SK-N-SH treated with all-trans-retinoic acid at 6 μM for 48 hours (cell line): ENCODE measurements around the gene PCDHA6.

Experiments used
- CSDC2 ChIP-seq: fragments of 250-450 bp; sonication (Bioruptor Pico); IDR thresholded peaks from 2 replicates; pipeline ENCODE4 v1.5.0; 2020; ENCODE audit warnings: mild to moderate bottlenecking, moderate library complexity
- TF ChIP-seq, protein P1 (sequence below): fragments of 250-450 bp; sonication (Bioruptor Pico); IDR thresholded peaks from 2 replicates; pipeline ENCODE4 v1.8.0; 2021; ENCODE audit warnings: low read depth, mild to moderate bottlenecking, moderate library complexity, borderline replicate concordance
- TF ChIP-seq, protein P2 (sequence below): fragments of 250-450 bp; sonication (Bioruptor Pico); IDR thresholded peaks from 2 replicates; pipeline ENCODE4 v1.5.0; 2020; ENCODE audit warnings: mild to moderate bottlenecking, moderate library complexity
- TF ChIP-seq, protein P3 (sequence below): fragments of 250-450 bp; sonication (Bioruptor Pico); IDR thresholded peaks from 2 replicates; pipeline ENCODE4 v1.8.0; 2020; ENCODE audit warnings: mild to moderate bottlenecking, moderate library complexity, borderline replicate concordance

DNA sequence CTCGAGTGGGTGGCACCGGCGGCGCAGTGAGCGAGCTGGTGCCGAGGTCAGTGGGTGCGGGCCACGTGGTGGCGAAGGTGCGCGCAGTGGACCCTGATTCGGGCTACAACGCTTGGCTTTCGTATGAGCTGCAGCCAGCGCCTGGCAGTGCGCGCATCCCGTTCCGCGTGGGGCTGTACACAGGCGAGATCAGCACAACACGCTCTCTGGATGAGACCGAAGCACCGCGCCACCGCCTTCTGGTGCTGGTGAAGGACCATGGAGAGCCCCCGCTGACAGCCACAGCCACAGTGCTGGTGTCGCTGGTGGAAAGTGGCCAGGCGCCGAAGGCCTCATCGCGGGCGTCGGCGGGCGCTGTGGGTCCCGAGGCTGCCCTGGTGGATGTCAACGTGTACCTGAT, 4.3 kb upstream of the PCDHA6 start:
- TF ChIP-seq, protein P1, sequence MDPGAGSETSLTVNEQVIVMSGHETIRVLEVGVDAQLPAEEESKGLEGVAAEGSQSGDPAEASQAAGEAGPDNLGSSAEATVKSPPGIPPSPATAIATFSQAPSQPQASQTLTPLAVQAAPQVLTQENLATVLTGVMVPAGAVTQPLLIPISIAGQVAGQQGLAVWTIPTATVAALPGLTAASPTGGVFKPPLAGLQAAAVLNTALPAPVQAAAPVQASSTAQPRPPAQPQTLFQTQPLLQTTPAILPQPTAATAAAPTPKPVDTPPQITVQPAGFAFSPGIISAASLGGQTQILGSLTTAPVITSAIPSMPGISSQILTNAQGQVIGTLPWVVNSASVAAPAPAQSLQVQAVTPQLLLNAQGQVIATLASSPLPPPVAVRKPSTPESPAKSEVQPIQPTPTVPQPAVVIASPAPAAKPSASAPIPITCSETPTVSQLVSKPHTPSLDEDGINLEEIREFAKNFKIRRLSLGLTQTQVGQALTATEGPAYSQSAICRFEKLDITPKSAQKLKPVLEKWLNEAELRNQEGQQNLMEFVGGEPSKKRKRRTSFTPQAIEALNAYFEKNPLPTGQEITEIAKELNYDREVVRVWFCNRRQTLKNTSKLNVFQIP (CRISPR knock-in tag), result no peak
- TF ChIP-seq, protein P2, sequence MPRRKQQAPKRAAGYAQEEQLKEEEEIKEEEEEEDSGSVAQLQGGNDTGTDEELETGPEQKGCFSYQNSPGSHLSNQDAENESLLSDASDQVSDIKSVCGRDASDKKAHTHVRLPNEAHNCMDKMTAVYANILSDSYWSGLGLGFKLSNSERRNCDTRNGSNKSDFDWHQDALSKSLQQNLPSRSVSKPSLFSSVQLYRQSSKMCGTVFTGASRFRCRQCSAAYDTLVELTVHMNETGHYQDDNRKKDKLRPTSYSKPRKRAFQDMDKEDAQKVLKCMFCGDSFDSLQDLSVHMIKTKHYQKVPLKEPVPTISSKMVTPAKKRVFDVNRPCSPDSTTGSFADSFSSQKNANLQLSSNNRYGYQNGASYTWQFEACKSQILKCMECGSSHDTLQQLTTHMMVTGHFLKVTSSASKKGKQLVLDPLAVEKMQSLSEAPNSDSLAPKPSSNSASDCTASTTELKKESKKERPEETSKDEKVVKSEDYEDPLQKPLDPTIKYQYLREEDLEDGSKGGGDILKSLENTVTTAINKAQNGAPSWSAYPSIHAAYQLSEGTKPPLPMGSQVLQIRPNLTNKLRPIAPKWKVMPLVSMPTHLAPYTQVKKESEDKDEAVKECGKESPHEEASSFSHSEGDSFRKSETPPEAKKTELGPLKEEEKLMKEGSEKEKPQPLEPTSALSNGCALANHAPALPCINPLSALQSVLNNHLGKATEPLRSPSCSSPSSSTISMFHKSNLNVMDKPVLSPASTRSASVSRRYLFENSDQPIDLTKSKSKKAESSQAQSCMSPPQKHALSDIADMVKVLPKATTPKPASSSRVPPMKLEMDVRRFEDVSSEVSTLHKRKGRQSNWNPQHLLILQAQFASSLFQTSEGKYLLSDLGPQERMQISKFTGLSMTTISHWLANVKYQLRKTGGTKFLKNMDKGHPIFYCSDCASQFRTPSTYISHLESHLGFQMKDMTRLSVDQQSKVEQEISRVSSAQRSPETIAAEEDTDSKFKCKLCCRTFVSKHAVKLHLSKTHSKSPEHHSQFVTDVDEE (CRISPR knock-in tag), result no peak
- no peak for TF ChIP-seq CSDC2 (CRISPR knock-in tag)
- TF ChIP-seq, protein P3, sequence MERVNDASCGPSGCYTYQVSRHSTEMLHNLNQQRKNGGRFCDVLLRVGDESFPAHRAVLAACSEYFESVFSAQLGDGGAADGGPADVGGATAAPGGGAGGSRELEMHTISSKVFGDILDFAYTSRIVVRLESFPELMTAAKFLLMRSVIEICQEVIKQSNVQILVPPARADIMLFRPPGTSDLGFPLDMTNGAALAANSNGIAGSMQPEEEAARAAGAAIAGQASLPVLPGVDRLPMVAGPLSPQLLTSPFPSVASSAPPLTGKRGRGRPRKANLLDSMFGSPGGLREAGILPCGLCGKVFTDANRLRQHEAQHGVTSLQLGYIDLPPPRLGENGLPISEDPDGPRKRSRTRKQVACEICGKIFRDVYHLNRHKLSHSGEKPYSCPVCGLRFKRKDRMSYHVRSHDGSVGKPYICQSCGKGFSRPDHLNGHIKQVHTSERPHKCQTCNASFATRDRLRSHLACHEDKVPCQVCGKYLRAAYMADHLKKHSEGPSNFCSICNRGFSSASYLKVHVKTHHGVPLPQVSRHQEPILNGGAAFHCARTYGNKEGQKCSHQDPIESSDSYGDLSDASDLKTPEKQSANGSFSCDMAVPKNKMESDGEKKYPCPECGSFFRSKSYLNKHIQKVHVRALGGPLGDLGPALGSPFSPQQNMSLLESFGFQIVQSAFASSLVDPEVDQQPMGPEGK, result no peak
